HG03571 (cell line): Measurements from ENCODE around the gene SLC28A1.

Experiments
- ATAC-seq: cut with Tn5 transposase; IDR thresholded peaks from one replicate; pipeline ENCODE4 v1.9.1; 2021; ENCODE audit not compliant: unreplicated experiment

The SLC28A1 gene

GRCh38 chr15:84883466-84883865 is 996 bp upstream of the SLC28A1 start:
- ATAC-seq = no peak

GRCh38 chr15:84885801-84886200 is 1.3 kb downstream of the SLC28A1 start:
- ATAC-seq = no peak

- ATAC-seq = no peak
Measured at GRCh38 chr15:84886211-84886983, 1.9 kb downstream of the SLC28A1 start.

- no peak for ATAC-seq
Measured at GRCh38 chr15:84886984-84887299, 2.5 kb downstream of the SLC28A1 start.

DNA sequence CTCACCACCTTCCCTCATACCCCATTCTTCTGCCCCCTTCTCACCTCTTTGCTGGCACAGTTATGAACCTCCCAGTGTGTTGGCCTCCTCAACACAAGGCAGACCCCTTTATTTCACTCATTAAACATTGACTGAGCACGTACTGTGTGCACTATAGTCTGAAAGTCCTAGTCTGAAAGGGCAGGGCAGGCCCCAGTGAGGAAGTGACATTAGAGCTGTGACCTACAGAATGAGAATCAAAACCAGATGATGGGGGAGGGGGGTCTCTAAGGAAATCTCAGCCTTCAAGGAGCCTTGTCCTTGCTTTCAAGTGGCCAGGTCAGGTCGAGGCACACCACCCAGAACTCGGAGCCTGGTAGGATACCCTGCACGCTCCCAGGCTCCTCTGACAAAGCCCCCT is 3.5 kb downstream of the SLC28A1 start:
- no peak for ATAC-seq

DNA sequence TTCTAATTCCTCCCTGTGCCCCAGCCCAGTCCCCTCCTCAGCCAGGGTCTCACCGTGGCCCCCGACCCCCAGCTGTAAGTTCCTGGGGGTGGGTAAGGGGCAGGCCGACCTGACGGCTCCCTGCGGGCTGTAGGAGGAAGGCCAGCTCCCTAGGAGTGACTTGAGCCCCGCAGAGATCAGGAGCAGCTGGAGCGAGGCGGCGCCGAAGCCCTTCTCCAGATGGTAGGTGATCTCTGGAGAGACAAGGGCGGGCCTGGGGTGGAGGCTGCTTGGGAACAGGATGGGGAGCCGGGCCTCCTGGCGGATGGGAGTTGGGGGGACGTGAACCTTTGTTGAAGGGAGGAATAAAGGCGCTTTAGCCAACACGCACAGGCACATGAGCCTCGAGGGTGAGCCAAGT is 4.2 kb downstream of the SLC28A1 start:
- no peak for ATAC-seq

GRCh38 chr15:84889313-84889990 is 5.0 kb downstream of the SLC28A1 start:
- ATAC-seq = no peak

GRCh38 chr15:84889991-84890669 is 5.7 kb downstream of the SLC28A1 start:
- no peak for ATAC-seq

DNA sequence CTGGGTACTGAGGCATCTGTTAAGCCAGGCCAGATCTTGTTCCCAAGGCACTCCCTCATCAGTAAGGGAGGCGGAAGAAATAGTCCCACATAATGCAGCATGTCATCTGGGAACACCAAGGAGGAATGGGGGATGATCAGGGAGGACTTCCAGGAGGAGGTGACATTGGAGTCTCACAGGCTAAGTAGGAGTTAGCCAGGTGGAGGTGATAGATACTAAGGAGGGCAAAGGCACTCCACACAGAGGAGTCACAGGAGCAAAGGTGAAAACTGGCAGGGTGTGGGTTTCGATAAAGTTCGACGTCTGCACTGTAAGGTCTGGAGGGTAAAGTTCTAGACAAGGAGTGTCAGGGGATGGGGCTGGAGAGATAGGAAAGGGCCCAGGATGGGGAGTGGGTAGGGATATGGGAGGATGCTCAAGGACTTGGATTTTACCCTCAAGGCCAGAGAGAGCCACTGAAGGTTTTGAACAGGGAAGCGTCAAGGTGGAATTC is 6.3 kb downstream of the SLC28A1 start:
- ATAC-seq = no peak

DNA sequence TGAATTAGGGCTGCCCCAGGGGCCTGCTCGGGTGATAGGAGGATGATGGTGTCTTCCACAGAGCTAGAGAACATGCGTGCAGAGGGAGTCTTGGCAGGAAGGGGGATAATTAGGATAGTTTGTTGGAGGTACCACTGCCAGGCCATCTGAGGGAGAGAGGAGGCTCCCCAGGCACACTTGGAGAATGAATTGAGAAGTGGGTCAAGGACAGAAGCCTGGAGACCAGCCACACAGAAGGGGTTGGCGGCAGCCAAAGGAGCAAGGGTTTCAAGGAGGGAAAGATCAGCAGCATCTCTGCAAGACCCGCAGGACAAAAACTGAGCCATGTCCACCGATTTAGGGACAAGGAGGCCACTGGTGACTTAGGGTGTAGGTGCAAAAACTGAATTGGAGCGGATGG is 6.9 kb downstream of the SLC28A1 start:
- ATAC-seq = no peak

DNA sequence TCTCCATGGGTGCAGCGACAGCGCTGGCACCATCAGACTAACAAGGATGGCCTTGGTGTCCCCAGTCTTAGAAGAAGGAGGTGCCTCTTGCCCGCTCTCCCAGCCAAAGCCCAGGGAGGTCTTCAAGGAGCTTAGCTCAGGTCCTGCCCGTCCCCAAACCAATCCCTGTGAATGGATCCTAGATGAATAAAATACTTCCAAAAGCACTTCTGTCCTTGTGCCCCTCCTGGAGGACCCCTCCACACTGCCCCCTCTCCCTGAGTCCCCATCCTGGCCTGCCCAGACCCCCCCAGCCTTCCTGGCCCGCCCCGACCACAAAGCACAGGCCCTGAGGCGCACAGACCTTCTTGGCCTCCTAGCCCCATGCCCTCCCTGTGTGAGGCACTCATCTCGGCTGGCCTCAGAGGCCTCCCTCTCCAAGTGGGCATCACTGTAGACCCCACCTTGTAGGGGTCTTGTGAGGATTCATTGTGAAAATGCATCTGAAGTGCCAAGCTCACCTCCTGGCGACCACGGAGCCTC is 8.4 kb downstream of the SLC28A1 start:
- no peak for ATAC-seq

GRCh38 chr15:84893607-84894006 is 9.1 kb downstream of the SLC28A1 start:
- no peak for ATAC-seq

GRCh38 chr15:84894736-84895425 is 10.4 kb downstream of the SLC28A1 start:
- no peak for ATAC-seq

DNA sequence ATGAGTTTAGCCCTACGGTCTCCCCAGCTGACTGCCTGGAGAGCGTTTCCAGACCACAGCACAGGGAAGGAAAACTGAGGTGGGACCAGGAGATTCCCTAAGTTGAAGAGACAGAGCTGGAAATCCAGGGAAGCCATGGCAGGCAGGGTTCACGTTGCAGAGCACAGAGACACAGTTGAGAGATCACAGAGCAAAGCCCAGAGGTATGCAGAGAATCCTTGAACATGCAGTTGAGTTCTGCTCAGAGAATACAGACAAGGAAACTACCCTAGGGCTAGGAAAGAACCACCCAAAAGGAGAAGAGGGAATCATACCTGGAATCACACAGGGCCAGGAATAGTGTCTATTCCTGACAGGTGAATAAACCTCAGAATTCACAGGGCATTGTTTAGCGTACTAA is 14.3 kb downstream of the SLC28A1 start:
- ATAC-seq = no peak

GRCh38 chr15:84899750-84900149 is 15.3 kb downstream of the SLC28A1 start:
- no peak for ATAC-seq

DNA sequence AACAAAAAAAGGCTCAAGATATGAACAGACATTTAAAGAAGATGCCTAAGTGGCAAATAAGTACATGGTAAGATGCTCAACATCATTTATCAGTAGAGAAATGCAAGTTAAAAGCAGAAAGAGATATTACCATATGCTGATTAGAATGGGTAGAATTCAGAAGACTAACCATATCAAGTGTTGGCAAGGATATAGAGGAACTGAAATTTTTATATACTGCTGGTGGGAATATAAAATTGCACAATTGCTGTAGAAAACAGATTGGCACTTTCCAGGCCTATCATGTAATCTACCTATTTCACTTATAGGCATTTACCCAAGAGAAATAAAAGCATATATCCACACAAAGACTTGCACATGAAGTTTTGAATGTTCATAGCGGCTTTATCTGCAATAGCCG is 17.1 kb downstream of the SLC28A1 start:
- no peak for ATAC-seq

DNA sequence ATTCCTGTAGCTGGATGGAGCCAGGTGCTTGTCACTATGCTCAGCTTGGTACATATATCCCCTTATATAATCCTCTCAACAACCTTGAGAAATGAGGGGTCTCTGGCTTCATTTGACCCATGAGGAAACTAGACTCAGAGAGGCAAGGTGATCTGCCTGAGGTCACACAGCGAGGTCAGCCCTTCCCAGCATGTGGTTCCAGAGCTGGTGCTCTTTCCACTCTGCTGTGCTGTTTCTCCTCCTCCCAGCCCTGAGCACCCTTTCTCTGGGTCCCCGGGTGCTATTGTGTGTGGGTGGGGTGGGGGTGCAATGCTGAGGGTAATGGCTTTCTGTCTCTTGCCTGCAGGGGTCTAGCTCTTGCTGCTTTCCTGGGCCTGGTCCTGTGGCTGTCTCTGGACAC is 19.3 kb downstream of the SLC28A1 start:
- ATAC-seq = no peak

- no peak for ATAC-seq
Measured at GRCh38 chr15:84904419-84904818, 20.0 kb downstream of the SLC28A1 start.

DNA sequence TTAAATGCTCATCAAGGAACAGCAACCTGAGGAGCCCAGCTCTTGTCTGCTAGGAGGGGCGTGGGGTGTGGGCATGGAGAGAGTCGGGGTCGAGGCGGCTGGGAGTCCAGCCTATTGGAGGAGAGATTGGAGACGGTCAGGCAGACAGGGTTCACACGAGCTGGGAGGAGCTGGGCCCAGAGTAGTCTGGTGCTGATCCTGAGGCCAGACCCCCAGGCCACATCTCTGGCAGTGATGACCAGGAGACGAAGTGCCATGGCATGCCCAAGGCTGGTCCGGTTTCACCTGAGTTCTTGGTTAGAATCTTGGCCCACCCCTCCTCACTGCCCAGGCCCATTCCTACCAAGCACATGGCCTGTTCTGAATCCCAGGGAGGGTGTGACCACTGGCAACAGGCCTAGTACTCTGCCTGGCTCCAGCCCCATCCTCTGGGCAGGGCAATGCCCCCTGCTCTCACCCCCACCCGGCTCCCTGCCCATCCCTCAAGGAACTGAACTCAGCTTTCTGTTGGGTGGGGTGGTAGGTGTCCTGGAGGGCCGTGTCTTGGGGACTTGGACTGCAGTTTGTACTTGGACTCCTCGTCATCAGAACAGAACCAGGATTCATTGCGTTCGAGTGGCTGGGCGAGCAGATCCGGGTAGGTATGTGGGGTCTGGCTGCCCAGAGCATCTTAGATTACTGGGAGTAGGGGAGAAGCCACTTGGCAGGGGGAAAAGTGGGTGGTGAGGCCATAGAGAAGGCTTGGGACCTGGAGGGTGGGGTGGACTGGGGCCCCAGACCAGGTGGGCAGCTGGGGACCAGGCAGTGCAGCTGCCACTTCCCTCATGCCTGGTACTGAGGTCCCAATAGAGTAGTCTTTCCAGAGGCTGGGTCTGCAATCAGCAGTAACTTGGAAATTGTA is 20.8 kb downstream of the SLC28A1 start:
- no peak for ATAC-seq

GRCh38 chr15:84907731-84908130 is 23.3 kb downstream of the SLC28A1 start:
- no peak for ATAC-seq
